GM12891 (cell line): ENCODE data around the gene RERE.

ENCODE experiments used
- DNase-seq: peaks from one replicate; pipeline ENCODE4 v3.0.0; 2011; ENCODE audit warnings: low spot score; ENCODE audit not compliant: insufficient read length
- FAIRE-seq: peaks from 2 replicates; lab custom pipeline; 2011; peaks lifted over from hg19 to GRCh38; lab: Jason Lieb, UNC
- PAX5 ChIP-seq: IDR thresholded peaks from 2 replicates; pipeline ENCODE4 v1.6.1; 2011; ENCODE audit warnings: low read length, moderate library complexity, mild to moderate bottlenecking; ENCODE audit not compliant: insufficient read depth, severe bottlenecking
- POLR2A ChIP-seq: IDR thresholded peaks from 2 replicates; pipeline ENCODE4 v1.6.1; 2011; ENCODE audit warnings: low read depth, low read length, control low read depth
- POLR2AphosphoS5 ChIP-seq: IDR thresholded peaks from 2 replicates; pipeline ENCODE4 v1.6.1; 2011; ENCODE audit warnings: low read depth, low read length, control low read depth
- POU2F2 ChIP-seq: IDR thresholded peaks from 2 replicates; pipeline ENCODE4 v1.6.1; 2011; ENCODE audit warnings: low read depth, mild to moderate bottlenecking, control low read depth, low read length, moderate library complexity
- SPI1 ChIP-seq: IDR thresholded peaks from 2 replicates; pipeline ENCODE4 v1.6.1; 2011; ENCODE audit warnings: low read depth, low read length, control low read depth
- TAF1 ChIP-seq: IDR thresholded peaks from 2 replicates; pipeline ENCODE4 v1.6.1; 2011; ENCODE audit warnings: low read depth, low read length, control low read depth

RERE gene

GRCh38 chr1:8720347-8720746 is 97.1 kb downstream of the RERE start:
- DNase-seq (no peak), FAIRE-seq (no peak)
- TF ChIP-seq TAF1: no peak
- TF ChIP-seq POU2F2: no peak
- TF ChIP-seq PAX5: no peak
- TF ChIP-seq POLR2A: no peak
- TF ChIP-seq POLR2AphosphoS5: no peak
- TF ChIP-seq SPI1: no peak

- FAIRE-seq (peak; percentile 13), DNase-seq (no peak)
- TF ChIP-seq PAX5: no peak
- no peak for TF ChIP-seq POLR2A
- no peak for TF ChIP-seq POU2F2
- no peak for TF ChIP-seq TAF1
- TF ChIP-seq POLR2AphosphoS5: no peak
- no peak for TF ChIP-seq SPI1
These were observed 98.5 kb downstream of the RERE start for GRCh38 chr1:8718850-8719361.

GRCh38 chr1:8717148-8717547 is 100.3 kb downstream of the RERE start:
- no peak for DNase-seq
- no peak for TF ChIP-seq POLR2A
- no peak for TF ChIP-seq SPI1
- no peak for TF ChIP-seq TAF1
- no peak for TF ChIP-seq POLR2AphosphoS5
- no peak for TF ChIP-seq PAX5
- TF ChIP-seq POU2F2: no peak
- FAIRE-seq: no peak

- TF ChIP-seq PAX5 (no peak), POLR2AphosphoS5 (no peak), POLR2A (no peak), SPI1 (no peak), POU2F2 (no peak), TAF1 (no peak)
- DNase-seq (no peak), FAIRE-seq (no peak)
These were observed 101.2 kb downstream of the RERE start for GRCh38 chr1:8716238-8716637.

- TF ChIP-seq POLR2A (no peak), POLR2AphosphoS5 (no peak), TAF1 (no peak), PAX5 (no peak), SPI1 (no peak), POU2F2 (no peak)
- FAIRE-seq: no peak
- no peak for DNase-seq
These were observed 103.3 kb downstream of the RERE start for GRCh38 chr1:8714173-8714572.

- FAIRE-seq (no peak), DNase-seq (no peak)
- TF ChIP-seq PAX5 (no peak), SPI1 (peak; percentile 91), POU2F2 (no peak), TAF1 (no peak)
These were observed 104.8 kb downstream of the RERE start for GRCh38 chr1:8712413-8713231.

GRCh38 chr1:8711873-8712412 is 105.5 kb downstream of the RERE start:
- FAIRE-seq (peak; percentile 16), DNase-seq (no peak)
- TF ChIP-seq SPI1 (no peak), POLR2A (no peak), PAX5 (no peak), TAF1 (no peak), POU2F2 (no peak), POLR2AphosphoS5 (no peak)

- no peak for FAIRE-seq
- TF ChIP-seq POU2F2: no peak
- no peak for TF ChIP-seq PAX5
- TF ChIP-seq SPI1: no peak
- TF ChIP-seq POLR2A: no peak
- TF ChIP-seq TAF1: no peak
- TF ChIP-seq POLR2AphosphoS5: no peak
- DNase-seq: no peak
These were observed 106.3 kb downstream of the RERE start for GRCh38 chr1:8711151-8711550.

GRCh38 chr1:8708259-8708658 is 109.2 kb downstream of the RERE start:
- no peak for TF ChIP-seq SPI1
- no peak for TF ChIP-seq POLR2AphosphoS5
- TF ChIP-seq TAF1: no peak
- TF ChIP-seq POLR2A: no peak
- TF ChIP-seq PAX5: no peak
- TF ChIP-seq POU2F2: no peak
- no peak for DNase-seq
- FAIRE-seq: no peak
